ENCODE measurements around the gene CETP.
A peak's percentile ranks its signal among the peaks of the same experiment; 100 is the strongest.
"Not testable (repeated sequence)": the region's sequence is repeated elsewhere in the genome, so short reads cannot be mapped to it uniquely, and the experiment has no call there.

The CETP gene

GRCh38 chr16:56960681-56961281 is 969 bp upstream of the CETP start:
- no peak for DNase-seq

GRCh38 chr16:56961386-56961785 is 364 bp upstream of the CETP start:
- DNase-seq, result no peak

- peak; percentile 63 for DNase-seq
These were observed 2.7 kb downstream of the CETP start for GRCh38 chr16:56964243-56965148.

- DNase-seq, result no peak
These were observed 3.7 kb downstream of the CETP start for GRCh38 chr16:56965149-56966092.

- DNase-seq, result no peak
These were observed 4.3 kb downstream of the CETP start for GRCh38 chr16:56966093-56966475.

- peak; percentile 47 for DNase-seq
These were observed 6.0 kb downstream of the CETP start for GRCh38 chr16:56967733-56968132.

GRCh38 chr16:56969769-56970168 is 8.0 kb downstream of the CETP start:
- DNase-seq, result no peak

GRCh38 chr16:56970934-56971767 is 9.4 kb downstream of the CETP start:
- no peak for DNase-seq

GRCh38 chr16:56971768-56972043 is 10.0 kb downstream of the CETP start:
- DNase-seq, result no peak

- DNase-seq, result no peak
These were observed 10.9 kb downstream of the CETP start for GRCh38 chr16:56972403-56973293.

GRCh38 chr16:56973294-56973689 is 11.5 kb downstream of the CETP start:
- DNase-seq, result no peak

- not testable (repeated sequence) for DNase-seq
These were observed 12.1 kb downstream of the CETP start for GRCh38 chr16:56973899-56974298.

GRCh38 chr16:56974549-56975300 is 13.0 kb downstream of the CETP start:
- no peak for DNase-seq

GRCh38 chr16:56975714-56976113 is 14.0 kb downstream of the CETP start:
- no peak for DNase-seq

GRCh38 chr16:56977216-56977615 is 15.5 kb downstream of the CETP start:
- no peak for DNase-seq

- DNase-seq, result no peak
These were observed 16.2 kb downstream of the CETP start for GRCh38 chr16:56977823-56978430.

GRCh38 chr16:56980201-56980535 is 18.4 kb downstream of the CETP start:
- DNase-seq, result no peak

- DNase-seq, result no peak
These were observed 19.3 kb downstream of the CETP start for GRCh38 chr16:56980792-56981724.

GRCh38 chr16:56981729-56982271 is 20.1 kb downstream of the CETP start:
- DNase-seq, result no peak

Measured in fibroblast of skin of abdomen (primary cell).